ENCODE results near the gene CCND2. TPM values are rescaled to one million over a fixed set of nuclear protein-coding genes. Genes with fewer than 3 reads are reported as not detected.

The CCND2 gene
- total RNA-seq, 1 donor from 2014 or later, result 98.0 TPM

DNA sequence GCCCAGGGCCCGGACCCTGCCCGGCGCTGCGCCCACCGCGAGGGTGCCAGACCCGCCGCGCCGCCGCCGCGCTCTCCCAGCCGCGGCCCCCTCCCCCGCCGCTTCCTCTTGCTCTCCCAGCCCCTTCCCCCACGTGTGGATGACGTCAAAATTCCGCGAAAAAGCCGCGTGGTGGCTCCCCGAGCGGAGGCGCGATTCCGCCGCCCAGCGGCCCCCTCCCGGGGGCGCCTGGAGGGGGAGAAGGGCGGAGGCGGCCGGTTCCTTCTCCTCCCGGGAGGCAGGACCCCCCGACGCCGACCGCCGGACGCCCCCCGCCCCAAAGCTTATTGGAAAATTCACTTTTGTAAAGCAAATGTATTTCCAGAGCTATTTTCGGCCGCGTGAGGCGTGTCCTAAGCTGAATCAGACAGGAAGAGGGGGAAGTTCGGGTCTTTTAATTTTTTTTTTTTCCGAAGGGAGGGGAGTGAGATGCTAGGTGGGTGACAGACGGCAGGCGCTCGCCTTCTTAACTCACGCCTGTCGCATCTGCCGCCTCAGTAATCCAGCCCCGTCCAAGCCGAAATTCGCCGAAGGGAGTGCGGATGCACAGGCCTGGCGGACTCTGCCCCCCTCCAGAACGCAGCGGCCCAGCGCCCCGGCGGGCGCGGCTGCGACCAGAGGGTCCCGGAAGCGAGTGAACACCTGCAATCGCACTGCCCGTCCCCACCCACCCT, 4.1 kb upstream of the CCND2 start:
- Mint-ChIP-seq H3K27ac (ENCODE audit: unreplicated experiment) (peak overlapping the region; percentile 85), H3K9me3 (ENCODE audit: unreplicated experiment) (peaks cover 12% of the 10 kb centered on the region), H3K27me3 (ENCODE audit: unreplicated experiment) (peaks cover 10% of the 10 kb centered on the region), H3K4me1 (ENCODE audit: low read depth, unreplicated experiment) (peaks cover 16% of the 10 kb centered on the region), H3K4me3 (ENCODE audit: unreplicated experiment) (peak overlapping the region; percentile 87), H3K36me3 (ENCODE audit: unreplicated experiment) (no peaks in the 10 kb centered on the region)
- DNase-seq, result peak; percentile 83
- TF ChIP-seq, protein P1, sequence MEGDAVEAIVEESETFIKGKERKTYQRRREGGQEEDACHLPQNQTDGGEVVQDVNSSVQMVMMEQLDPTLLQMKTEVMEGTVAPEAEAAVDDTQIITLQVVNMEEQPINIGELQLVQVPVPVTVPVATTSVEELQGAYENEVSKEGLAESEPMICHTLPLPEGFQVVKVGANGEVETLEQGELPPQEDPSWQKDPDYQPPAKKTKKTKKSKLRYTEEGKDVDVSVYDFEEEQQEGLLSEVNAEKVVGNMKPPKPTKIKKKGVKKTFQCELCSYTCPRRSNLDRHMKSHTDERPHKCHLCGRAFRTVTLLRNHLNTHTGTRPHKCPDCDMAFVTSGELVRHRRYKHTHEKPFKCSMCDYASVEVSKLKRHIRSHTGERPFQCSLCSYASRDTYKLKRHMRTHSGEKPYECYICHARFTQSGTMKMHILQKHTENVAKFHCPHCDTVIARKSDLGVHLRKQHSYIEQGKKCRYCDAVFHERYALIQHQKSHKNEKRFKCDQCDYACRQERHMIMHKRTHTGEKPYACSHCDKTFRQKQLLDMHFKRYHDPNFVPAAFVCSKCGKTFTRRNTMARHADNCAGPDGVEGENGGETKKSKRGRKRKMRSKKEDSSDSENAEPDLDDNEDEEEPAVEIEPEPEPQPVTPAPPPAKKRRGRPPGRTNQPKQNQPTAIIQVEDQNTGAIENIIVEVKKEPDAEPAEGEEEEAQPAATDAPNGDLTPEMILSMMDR (IDR thresholded peaks at IDR 0.05; ENCODE audit: partially characterized antibody, unreplicated experiment), result no peak

GRCh38 chr12:4270016-4270830, 3.3 kb upstream of the CCND2 start:
- peaks cover 15% of the 10 kb centered on the region for H3K9me3 Mint-ChIP-seq (ENCODE audit: unreplicated experiment)
- peak overlapping the region; percentile 85 for H3K27ac Mint-ChIP-seq (ENCODE audit: unreplicated experiment)
- H3K4me1 Mint-ChIP-seq (ENCODE audit: low read depth, unreplicated experiment), result peaks cover 15% of the 10 kb centered on the region
- TF ChIP-seq, protein P1 (IDR thresholded peaks at IDR 0.05; ENCODE audit: partially characterized antibody, unreplicated experiment), result no peak
- H3K36me3 Mint-ChIP-seq (ENCODE audit: unreplicated experiment), result no peaks in the 10 kb centered on the region
- DNase-seq, result no peak
- peak overlapping the region; percentile 87 for H3K4me3 Mint-ChIP-seq (ENCODE audit: unreplicated experiment)
- H3K27me3 Mint-ChIP-seq (ENCODE audit: unreplicated experiment), result peaks cover 11% of the 10 kb centered on the region

DNA sequence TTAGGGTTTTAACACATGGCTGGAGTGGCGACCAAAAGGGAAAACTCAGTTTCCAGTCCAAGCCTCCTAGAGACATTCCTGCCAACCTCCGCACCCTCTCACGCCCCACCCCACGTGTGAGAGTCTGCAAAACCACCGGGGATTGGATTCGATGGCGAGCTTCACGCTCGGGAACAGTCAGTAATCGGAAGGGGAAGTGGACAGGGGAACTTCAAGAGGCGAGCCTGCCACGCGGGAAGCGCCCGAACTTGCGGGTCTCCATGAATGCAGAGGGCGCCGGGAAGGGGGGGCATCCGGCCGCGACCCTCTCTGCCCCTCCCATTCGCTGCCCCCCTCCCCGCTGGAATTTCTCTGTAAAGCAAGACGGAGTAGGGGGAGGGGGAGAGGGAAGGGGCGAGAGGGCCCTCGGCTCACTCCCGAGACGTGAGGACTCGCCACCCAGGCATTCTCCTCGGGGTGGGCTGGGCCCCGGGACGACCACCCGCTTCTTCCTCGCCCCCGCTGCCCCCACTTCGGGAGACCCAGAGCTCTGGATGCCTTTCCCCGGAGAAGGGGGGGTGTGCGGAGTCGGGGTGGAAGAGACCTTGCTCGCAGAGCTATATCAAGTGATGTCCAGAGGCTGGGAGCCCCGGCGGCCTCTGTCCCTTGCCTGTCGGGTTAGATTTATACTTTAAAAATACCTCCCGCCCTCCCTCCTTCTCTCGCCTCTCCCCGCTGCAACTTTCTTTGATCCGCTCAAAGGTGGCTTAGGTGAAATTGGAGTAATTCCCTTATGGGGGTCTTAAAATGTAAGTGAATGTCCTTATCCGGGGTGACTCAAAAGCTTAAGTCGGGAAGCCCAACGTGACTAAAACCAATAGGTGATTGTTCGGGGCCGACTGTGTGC, 2.5 kb upstream of the CCND2 start:
- H3K9me3 Mint-ChIP-seq (ENCODE audit: unreplicated experiment), result peaks cover 17% of the 10 kb centered on the region
- H3K27me3 Mint-ChIP-seq (ENCODE audit: unreplicated experiment), result peaks cover 11% of the 10 kb centered on the region
- peak overlapping the region; percentile 87 for H3K4me3 Mint-ChIP-seq (ENCODE audit: unreplicated experiment)
- TF ChIP-seq, protein P1 (IDR thresholded peaks at IDR 0.05; ENCODE audit: partially characterized antibody, unreplicated experiment), result no peak
- no peaks in the 10 kb centered on the region for H3K36me3 Mint-ChIP-seq (ENCODE audit: unreplicated experiment)
- peaks cover 10% of the 10 kb centered on the region for H3K4me1 Mint-ChIP-seq (ENCODE audit: low read depth, unreplicated experiment)
- peak overlapping the region; percentile 62 for H3K27ac Mint-ChIP-seq (ENCODE audit: unreplicated experiment)
- peak; percentile 58 for DNase-seq

DNA sequence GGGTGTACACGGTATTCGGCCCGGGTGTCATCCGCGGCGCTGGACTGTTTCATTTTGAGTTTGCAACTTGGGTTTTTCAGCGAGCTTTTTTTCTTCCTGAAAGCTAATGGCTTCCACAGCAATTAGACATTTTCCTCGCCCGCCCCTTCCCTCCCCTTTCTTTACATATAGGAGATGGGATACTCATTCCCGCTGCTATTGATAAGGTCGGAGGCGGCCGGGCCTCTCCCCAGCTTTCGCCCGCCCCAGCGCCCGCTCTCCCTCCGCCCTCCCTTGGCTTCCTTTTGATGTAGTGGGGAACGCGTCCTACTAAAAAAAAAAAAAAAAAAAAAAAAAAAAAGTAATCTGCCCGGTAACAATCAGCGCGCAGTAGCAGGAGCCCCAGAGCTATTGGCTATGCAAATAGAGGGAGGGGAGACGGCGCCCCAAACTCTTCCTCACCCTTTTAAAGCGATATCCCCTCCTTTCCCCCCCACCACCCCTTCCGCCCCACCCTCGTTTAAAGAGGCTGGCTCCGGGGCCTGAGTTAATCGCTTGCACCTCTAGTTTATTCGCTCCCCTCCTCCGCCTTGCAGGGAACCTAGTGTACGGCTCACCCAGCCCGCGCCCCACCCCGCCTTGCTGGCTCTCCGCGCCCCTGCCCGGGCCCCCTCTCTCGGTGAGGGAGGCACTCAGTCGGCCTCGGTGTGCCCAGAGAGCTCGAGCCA, 1.7 kb upstream of the CCND2 start:
- Mint-ChIP-seq H3K27ac (ENCODE audit: unreplicated experiment) (peak overlapping the region; percentile 62), H3K36me3 (ENCODE audit: unreplicated experiment) (no peaks in the 10 kb centered on the region), H3K9me3 (ENCODE audit: unreplicated experiment) (peaks cover 19% of the 10 kb centered on the region), H3K27me3 (ENCODE audit: unreplicated experiment) (peaks cover 13% of the 10 kb centered on the region), H3K4me1 (ENCODE audit: low read depth, unreplicated experiment) (peaks cover 14% of the 10 kb centered on the region), H3K4me3 (ENCODE audit: unreplicated experiment) (peak overlapping the region; percentile 88)
- DNase-seq, result peak; percentile 72
- TF ChIP-seq, protein P1 (IDR thresholded peaks at IDR 0.05; ENCODE audit: partially characterized antibody, unreplicated experiment), result no peak
